K562 (cell line): ENCODE measurements around the gene PATE1. TPM values are rescaled to one million over a fixed set of nuclear protein-coding genes. Genes with fewer than 3 reads are reported as not detected.

ENCODE experiments used
- polyA plus RNA-seq, 8 experiments: library from polyadenylated mRNA; depleted of rRNA in 4 of 8; stranded (reverse) in 5 of 8; unstranded in 3 of 8; fragments of >200 nt; fragmentation: Nextera tagmentation in 2 of 8; fragmentation: Illumina TruSeq in 1 of 8; extraction: Ambion mirVana in 2 of 8; extraction: Trizol in 1 of 8; gene quantifications; 2 replicates each; pipeline versions ENCODE4 v1.2.1 to v1.2.3, GENCODE V29; 2011 to 2014; ENCODE audit warnings: inconsistent platforms in 1 of 8, missing spikeins in 1 of 8
- total RNA-seq, 7 experiments: library from RNA; depleted of rRNA in 6 of 7; stranded (reverse); fragments of >200 nt in 6 of 7; fragmentation: Illumina TruSeq in 2 of 7; extraction: Trizol in 2 of 7; gene quantifications; 2 replicates each; pipeline versions ENCODE4 v1.2.1 to v1.2.3, GENCODE V29; 2011 to 2021; ENCODE audit warnings: low replicate concordance in 1 of 7

PATE1 gene
- total and polyA plus RNA-seq, 9 of the 15 experiments (the other 6 are each of a cell fraction or from before 2014, with no cell fraction given) = not detected

Other genes with a start within 250 kb of the PATE1 start
Only the 7 nearest of the 11 such genes appear.
- gene STT3A, start 153.4 kb upstream of the PATE1 start, total RNA-seq (2014; rRNA removed) = 70.7 and 95.7 TPM in 2 replicates
- gene STT3A, start 153.4 kb upstream of the PATE1 start, total RNA-seq (2014; rRNA removed; fragmentation: Illumina TruSeq; extraction: Trizol) = 192 and 210 TPM in 2 replicates
- 159 and 165 TPM in 2 replicates for gene STT3A, start 153.4 kb upstream of the PATE1 start, total RNA-seq (2015; rRNA removed; fragmentation: Illumina TruSeq; extraction: Trizol)
- 148 and 167 TPM in 2 replicates for gene STT3A, start 153.4 kb upstream of the PATE1 start, total RNA-seq (2021)
- gene STT3A, start 153.4 kb upstream of the PATE1 start, polyA plus RNA-seq (2011; rRNA removed) = 208 and 296 TPM in 2 replicates
- 170 and 212 TPM in 2 replicates for gene STT3A, start 153.4 kb upstream of the PATE1 start, polyA plus RNA-seq (2014; fragmentation: Illumina TruSeq; extraction: Trizol)
- 100 to 1,000 TPM; 197 to 330 TPM for gene STT3A, start 153.4 kb upstream of the PATE1 start, polyA plus RNA-seq (2014; fragmentation: Nextera tagmentation; extraction: Ambion mirVana)
- 73.3 and 108 TPM in 2 replicates for gene STT3A, start 153.4 kb upstream of the PATE1 start, polyA plus RNA-seq (2014; rRNA removed)
- 62.6 and 71.9 TPM in 2 replicates for gene CHEK1, start 121.1 kb upstream of the PATE1 start, total RNA-seq (2014; rRNA removed)
- gene CHEK1, start 121.1 kb upstream of the PATE1 start, total RNA-seq (2014; rRNA removed; fragmentation: Illumina TruSeq; extraction: Trizol) = 103 and 115 TPM in 2 replicates
- gene CHEK1, start 121.1 kb upstream of the PATE1 start, total RNA-seq (2015; rRNA removed; fragmentation: Illumina TruSeq; extraction: Trizol) = 87.5 and 88.8 TPM in 2 replicates
- gene CHEK1, start 121.1 kb upstream of the PATE1 start, total RNA-seq (2021) = 92.8 and 94.0 TPM in 2 replicates
- 58.7 and 108 TPM in 2 replicates for gene CHEK1, start 121.1 kb upstream of the PATE1 start, polyA plus RNA-seq (2011; rRNA removed)
- 91.4 and 102 TPM in 2 replicates for gene CHEK1, start 121.1 kb upstream of the PATE1 start, polyA plus RNA-seq (2014; fragmentation: Illumina TruSeq; extraction: Trizol)
- gene CHEK1, start 121.1 kb upstream of the PATE1 start, polyA plus RNA-seq (2014; fragmentation: Nextera tagmentation; extraction: Ambion mirVana) = 10 to 100 TPM; 63.9 to 70.9 TPM
- 68.7 and 74.1 TPM in 2 replicates for gene CHEK1, start 121.1 kb upstream of the PATE1 start, polyA plus RNA-seq (2014; rRNA removed)
- not detected in 2 replicates for gene ACRV1, start 65.4 kb upstream of the PATE1 start, total RNA-seq (2014; rRNA removed)
- gene ACRV1, start 65.4 kb upstream of the PATE1 start, total RNA-seq (2014; rRNA removed; fragmentation: Illumina TruSeq; extraction: Trizol) = not detected in 2 replicates
- not detected in 2 replicates for gene ACRV1, start 65.4 kb upstream of the PATE1 start, total RNA-seq (2015; rRNA removed; fragmentation: Illumina TruSeq; extraction: Trizol)
- not detected in 2 replicates for gene ACRV1, start 65.4 kb upstream of the PATE1 start, total RNA-seq (2021)
- not detected in 2 replicates for gene ACRV1, start 65.4 kb upstream of the PATE1 start, polyA plus RNA-seq (2011; rRNA removed)
- not detected in 2 replicates for gene ACRV1, start 65.4 kb upstream of the PATE1 start, polyA plus RNA-seq (2014; fragmentation: Illumina TruSeq; extraction: Trizol)
- under 1 TPM; 0.22 to 0.25 TPM for gene ACRV1, start 65.4 kb upstream of the PATE1 start, polyA plus RNA-seq (2014; fragmentation: Nextera tagmentation; extraction: Ambion mirVana)
- not detected in 2 replicates for gene ACRV1, start 65.4 kb upstream of the PATE1 start, polyA plus RNA-seq (2014; rRNA removed)
- gene PATE2, start 32.5 kb downstream of the PATE1 start, total RNA-seq (2014; rRNA removed) = not detected in 2 replicates
- gene PATE2, start 32.5 kb downstream of the PATE1 start, total RNA-seq (2014; rRNA removed; fragmentation: Illumina TruSeq; extraction: Trizol) = not detected in 2 replicates
- not detected in 2 replicates for gene PATE2, start 32.5 kb downstream of the PATE1 start, total RNA-seq (2015; rRNA removed; fragmentation: Illumina TruSeq; extraction: Trizol)
- gene PATE2, start 32.5 kb downstream of the PATE1 start, total RNA-seq (2021) = not detected in 2 replicates
- not detected in 2 replicates for gene PATE2, start 32.5 kb downstream of the PATE1 start, polyA plus RNA-seq (2011; rRNA removed)
- gene PATE2, start 32.5 kb downstream of the PATE1 start, polyA plus RNA-seq (2014; fragmentation: Illumina TruSeq; extraction: Trizol) = not detected in 2 replicates
- not detected for gene PATE2, start 32.5 kb downstream of the PATE1 start, polyA plus RNA-seq (2014; fragmentation: Nextera tagmentation; extraction: Ambion mirVana)
- gene PATE2, start 32.5 kb downstream of the PATE1 start, polyA plus RNA-seq (2014; rRNA removed) = 0.05 TPM in 1 of 2 replicates, not detected in the other
- not detected in 2 replicates for gene PATE3, start 41.8 kb downstream of the PATE1 start, total RNA-seq (2014; rRNA removed)
- not detected in 2 replicates for gene PATE3, start 41.8 kb downstream of the PATE1 start, total RNA-seq (2014; rRNA removed; fragmentation: Illumina TruSeq; extraction: Trizol)
- gene PATE3, start 41.8 kb downstream of the PATE1 start, total RNA-seq (2015; rRNA removed; fragmentation: Illumina TruSeq; extraction: Trizol) = not detected in 2 replicates
- gene PATE3, start 41.8 kb downstream of the PATE1 start, total RNA-seq (2021) = not detected in 2 replicates
- not detected in 2 replicates for gene PATE3, start 41.8 kb downstream of the PATE1 start, polyA plus RNA-seq (2011; rRNA removed)
- not detected in 2 replicates for gene PATE3, start 41.8 kb downstream of the PATE1 start, polyA plus RNA-seq (2014; fragmentation: Illumina TruSeq; extraction: Trizol)
- not detected for gene PATE3, start 41.8 kb downstream of the PATE1 start, polyA plus RNA-seq (2014; fragmentation: Nextera tagmentation; extraction: Ambion mirVana)
- gene PATE3, start 41.8 kb downstream of the PATE1 start, polyA plus RNA-seq (2014; rRNA removed) = not detected in 2 replicates
- gene PATE4, start 87.0 kb downstream of the PATE1 start, total RNA-seq (2014; rRNA removed) = not detected in 2 replicates
- gene PATE4, start 87.0 kb downstream of the PATE1 start, total RNA-seq (2014; rRNA removed; fragmentation: Illumina TruSeq; extraction: Trizol) = not detected in 2 replicates
- not detected in 2 replicates for gene PATE4, start 87.0 kb downstream of the PATE1 start, total RNA-seq (2015; rRNA removed; fragmentation: Illumina TruSeq; extraction: Trizol)
- not detected in 2 replicates for gene PATE4, start 87.0 kb downstream of the PATE1 start, total RNA-seq (2021)
- not detected in 2 replicates for gene PATE4, start 87.0 kb downstream of the PATE1 start, polyA plus RNA-seq (2011; rRNA removed)
- not detected in 2 replicates for gene PATE4, start 87.0 kb downstream of the PATE1 start, polyA plus RNA-seq (2014; fragmentation: Illumina TruSeq; extraction: Trizol)
- gene PATE4, start 87.0 kb downstream of the PATE1 start, polyA plus RNA-seq (2014; fragmentation: Nextera tagmentation; extraction: Ambion mirVana) = not detected
- not detected in 2 replicates for gene PATE4, start 87.0 kb downstream of the PATE1 start, polyA plus RNA-seq (2014; rRNA removed)
- gene HYLS1, start 141.4 kb downstream of the PATE1 start, total RNA-seq (2014; rRNA removed) = 3.3 and 3.8 TPM in 2 replicates
- gene HYLS1, start 141.4 kb downstream of the PATE1 start, total RNA-seq (2014; rRNA removed; fragmentation: Illumina TruSeq; extraction: Trizol) = 4.8 and 5.7 TPM in 2 replicates
- 5.1 and 5.6 TPM in 2 replicates for gene HYLS1, start 141.4 kb downstream of the PATE1 start, total RNA-seq (2015; rRNA removed; fragmentation: Illumina TruSeq; extraction: Trizol)
- 2.7 and 3.6 TPM in 2 replicates for gene HYLS1, start 141.4 kb downstream of the PATE1 start, total RNA-seq (2021)
- gene HYLS1, start 141.4 kb downstream of the PATE1 start, polyA plus RNA-seq (2011; rRNA removed) = 1.1 and 3.2 TPM in 2 replicates
- 3.8 and 5.1 TPM in 2 replicates for gene HYLS1, start 141.4 kb downstream of the PATE1 start, polyA plus RNA-seq (2014; fragmentation: Illumina TruSeq; extraction: Trizol)
- gene HYLS1, start 141.4 kb downstream of the PATE1 start, polyA plus RNA-seq (2014; fragmentation: Nextera tagmentation; extraction: Ambion mirVana) = 1 to 10 TPM; 7.4 to 8.2 TPM
- 3.2 and 4.6 TPM in 2 replicates for gene HYLS1, start 141.4 kb downstream of the PATE1 start, polyA plus RNA-seq (2014; rRNA removed)